HL-60 (cell line): ENCODE data around the gene CD99L2.

Source experiments
- DNase-seq, 2 experiments: peaks; one replicate each; pipeline ENCODE4 v3.0.0-alpha.2; 2010 to 2020; ENCODE audit warnings: low read depth in 1 of 2, low spot score in 1 of 2
- H3K27ac ChIP-seq: fragments of 250-450 bp; sonication (Bioruptor Pico); replicated peaks from 2 replicates; pipeline ENCODE4 v1.5.1; 2020; ENCODE audit warnings: mild to moderate bottlenecking, moderate library complexity
- H3K27me3 ChIP-seq: fragments of 250-450 bp; sonication (Bioruptor Pico); 2 replicates; pipeline ENCODE4 v1.5.1; 2021; ENCODE audit warnings: mild to moderate bottlenecking, moderate library complexity; ENCODE audit not compliant: insufficient read depth, poor library complexity, severe bottlenecking
- H3K4me3 ChIP-seq: replicated peaks from 2 replicates; pipeline ENCODE4 v1.5.1; 2011; ENCODE audit warnings: mild to moderate bottlenecking, control low read depth, low read length; ENCODE audit not compliant: insufficient read depth
- GABPA ChIP-seq: IDR thresholded peaks from 2 replicates; pipeline ENCODE4 v1.6.1; 2012; ENCODE audit warnings: low read depth
- POLR2AphosphoS5 ChIP-seq: IDR thresholded peaks from 2 replicates; pipeline ENCODE4 v1.6.1; 2012; ENCODE audit warnings: low read depth
- SPI1 ChIP-seq: IDR thresholded peaks from 2 replicates; pipeline ENCODE4 v1.6.1; 2012; ENCODE audit warnings: low read depth, mild to moderate bottlenecking, borderline replicate concordance
- TF ChIP-seq, protein P1 (sequence below): IDR thresholded peaks from 2 replicates; pipeline ENCODE4 v1.6.1; 2012; ENCODE audit warnings: low read depth; ENCODE audit not compliant: insufficient replicate concordance
- TF ChIP-seq, protein P2 (sequence below): IDR thresholded peaks from one replicate; pipeline ENCODE4 v1.5.1; 2011; ENCODE audit warnings: low read length, control low read depth, inconsistent platforms; ENCODE audit not compliant: insufficient read depth

CD99L2 gene

DNA sequence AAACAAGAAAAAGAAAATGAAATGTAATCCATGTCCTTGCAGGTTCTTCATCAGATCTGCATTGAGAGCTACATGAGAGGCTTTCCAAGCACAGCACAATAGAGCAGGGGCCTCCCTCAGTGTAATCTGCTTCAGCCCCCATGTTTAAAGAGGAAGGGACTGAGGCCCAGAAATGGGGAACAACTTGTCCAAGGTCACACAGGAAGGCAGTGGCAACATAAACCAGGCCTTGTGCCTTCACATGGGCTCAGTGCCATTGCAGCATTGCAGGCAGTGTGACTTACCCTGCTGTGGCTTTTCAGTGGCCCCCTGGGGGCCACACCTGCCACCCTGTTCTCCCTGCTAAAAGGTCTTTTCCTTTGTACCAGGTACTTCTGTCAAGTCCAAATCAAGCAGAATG, 20.9 kb upstream of the CD99L2 start:
- H3K27ac ChIP-seq: no peak overlapping the region
- DNase-seq: peak in 1 of 2 experiments; percentile 51
- no peaks in the 10 kb centered on the region for H3K27me3 ChIP-seq
- H3K4me3 ChIP-seq: no peak overlapping the region
- peak; percentile 15; the same call in 1 of the 2 replicates for TF ChIP-seq SPI1
- TF ChIP-seq, protein P1, sequence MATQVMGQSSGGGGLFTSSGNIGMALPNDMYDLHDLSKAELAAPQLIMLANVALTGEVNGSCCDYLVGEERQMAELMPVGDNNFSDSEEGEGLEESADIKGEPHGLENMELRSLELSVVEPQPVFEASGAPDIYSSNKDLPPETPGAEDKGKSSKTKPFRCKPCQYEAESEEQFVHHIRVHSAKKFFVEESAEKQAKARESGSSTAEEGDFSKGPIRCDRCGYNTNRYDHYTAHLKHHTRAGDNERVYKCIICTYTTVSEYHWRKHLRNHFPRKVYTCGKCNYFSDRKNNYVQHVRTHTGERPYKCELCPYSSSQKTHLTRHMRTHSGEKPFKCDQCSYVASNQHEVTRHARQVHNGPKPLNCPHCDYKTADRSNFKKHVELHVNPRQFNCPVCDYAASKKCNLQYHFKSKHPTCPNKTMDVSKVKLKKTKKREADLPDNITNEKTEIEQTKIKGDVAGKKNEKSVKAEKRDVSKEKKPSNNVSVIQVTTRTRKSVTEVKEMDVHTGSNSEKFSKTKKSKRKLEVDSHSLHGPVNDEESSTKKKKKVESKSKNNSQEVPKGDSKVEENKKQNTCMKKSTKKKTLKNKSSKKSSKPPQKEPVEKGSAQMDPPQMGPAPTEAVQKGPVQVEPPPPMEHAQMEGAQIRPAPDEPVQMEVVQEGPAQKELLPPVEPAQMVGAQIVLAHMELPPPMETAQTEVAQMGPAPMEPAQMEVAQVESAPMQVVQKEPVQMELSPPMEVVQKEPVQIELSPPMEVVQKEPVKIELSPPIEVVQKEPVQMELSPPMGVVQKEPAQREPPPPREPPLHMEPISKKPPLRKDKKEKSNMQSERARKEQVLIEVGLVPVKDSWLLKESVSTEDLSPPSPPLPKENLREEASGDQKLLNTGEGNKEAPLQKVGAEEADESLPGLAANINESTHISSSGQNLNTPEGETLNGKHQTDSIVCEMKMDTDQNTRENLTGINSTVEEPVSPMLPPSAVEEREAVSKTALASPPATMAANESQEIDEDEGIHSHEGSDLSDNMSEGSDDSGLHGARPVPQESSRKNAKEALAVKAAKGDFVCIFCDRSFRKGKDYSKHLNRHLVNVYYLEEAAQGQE: no peak

DNA sequence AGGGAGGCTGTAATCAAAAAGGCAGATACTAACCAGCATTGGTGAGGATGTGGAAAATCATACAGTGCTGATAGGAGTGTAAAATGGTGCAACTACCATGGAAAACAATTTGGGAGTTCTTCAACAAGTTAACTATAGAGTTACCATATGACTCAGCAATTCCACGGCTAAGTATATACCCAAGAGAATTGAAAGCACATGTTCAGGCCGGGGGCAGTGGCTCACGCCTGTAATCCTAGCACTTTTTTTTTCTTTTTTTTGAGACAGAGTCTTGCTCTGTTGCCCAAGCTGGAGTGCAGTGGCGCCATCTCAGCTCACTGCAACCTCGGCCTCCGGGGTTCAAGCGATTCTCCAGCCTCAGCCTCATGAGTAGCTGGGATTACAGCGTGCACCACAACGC, 15.0 kb upstream of the CD99L2 start:
- Histone ChIP-seq H3K27me3 (no peaks in the 10 kb centered on the region), H3K4me3 (no peak overlapping the region), H3K27ac (no peak overlapping the region)
- TF ChIP-seq SPI1: no peak
- no peak for TF ChIP-seq GABPA
- TF ChIP-seq, protein P1: no peak
- TF ChIP-seq, protein P2, sequence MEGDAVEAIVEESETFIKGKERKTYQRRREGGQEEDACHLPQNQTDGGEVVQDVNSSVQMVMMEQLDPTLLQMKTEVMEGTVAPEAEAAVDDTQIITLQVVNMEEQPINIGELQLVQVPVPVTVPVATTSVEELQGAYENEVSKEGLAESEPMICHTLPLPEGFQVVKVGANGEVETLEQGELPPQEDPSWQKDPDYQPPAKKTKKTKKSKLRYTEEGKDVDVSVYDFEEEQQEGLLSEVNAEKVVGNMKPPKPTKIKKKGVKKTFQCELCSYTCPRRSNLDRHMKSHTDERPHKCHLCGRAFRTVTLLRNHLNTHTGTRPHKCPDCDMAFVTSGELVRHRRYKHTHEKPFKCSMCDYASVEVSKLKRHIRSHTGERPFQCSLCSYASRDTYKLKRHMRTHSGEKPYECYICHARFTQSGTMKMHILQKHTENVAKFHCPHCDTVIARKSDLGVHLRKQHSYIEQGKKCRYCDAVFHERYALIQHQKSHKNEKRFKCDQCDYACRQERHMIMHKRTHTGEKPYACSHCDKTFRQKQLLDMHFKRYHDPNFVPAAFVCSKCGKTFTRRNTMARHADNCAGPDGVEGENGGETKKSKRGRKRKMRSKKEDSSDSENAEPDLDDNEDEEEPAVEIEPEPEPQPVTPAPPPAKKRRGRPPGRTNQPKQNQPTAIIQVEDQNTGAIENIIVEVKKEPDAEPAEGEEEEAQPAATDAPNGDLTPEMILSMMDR: no peak
- no peak for TF ChIP-seq POLR2AphosphoS5
- no peak for DNase-seq

DNA sequence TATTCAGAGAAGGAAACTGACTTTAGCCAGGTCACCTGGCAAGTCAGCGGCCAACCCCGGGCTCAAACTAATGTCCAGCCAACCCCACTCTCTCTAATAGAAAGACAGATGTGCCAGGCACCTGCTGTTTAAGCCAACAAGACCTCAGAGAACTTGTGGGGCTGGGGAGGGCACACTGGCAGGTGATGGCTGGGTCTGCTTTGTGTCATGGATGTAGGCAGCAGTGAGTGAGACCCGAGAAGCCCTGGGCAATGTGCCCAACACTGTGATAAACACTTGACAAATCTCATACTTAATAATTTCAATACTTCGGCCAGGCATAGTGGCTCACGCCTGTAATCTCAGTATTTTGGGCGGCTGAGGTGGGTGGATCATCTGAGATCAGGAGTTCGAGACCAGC, 9.0 kb upstream of the CD99L2 start:
- DNase-seq: no peak
- TF ChIP-seq GABPA (no peak), POLR2AphosphoS5 (no peak)

DNA sequence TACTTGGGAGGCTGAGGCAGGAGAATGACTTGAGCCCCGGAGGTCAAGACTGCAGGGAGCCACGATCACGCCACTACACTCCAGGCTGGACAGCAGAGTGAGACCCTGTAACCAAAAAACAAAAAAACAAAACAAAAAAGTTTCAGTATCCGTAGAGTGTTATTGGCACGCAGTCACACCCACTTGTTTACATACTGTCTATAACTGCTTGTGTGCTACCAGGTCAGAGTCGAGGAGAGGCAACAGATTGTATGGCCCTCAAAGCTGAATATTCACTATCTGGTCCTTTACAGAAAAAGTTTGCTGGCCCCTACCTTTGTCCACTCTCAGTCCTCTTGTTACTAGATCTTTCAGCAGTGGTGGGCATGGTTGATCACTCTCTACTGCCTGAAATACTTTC, 8.2 kb upstream of the CD99L2 start:
- TF ChIP-seq, protein P1: no peak
- TF ChIP-seq SPI1 (no peak), GABPA (no peak), POLR2AphosphoS5 (no peak)
- TF ChIP-seq, protein P2: no peak
- DNase-seq: no peak
- Histone ChIP-seq H3K27ac (no peak overlapping the region), H3K27me3 (no peaks in the 10 kb centered on the region), H3K4me3 (no peak overlapping the region)

More for the DNA sequence above, 9.0 kb upstream of the CD99L2 start:
- no peak overlapping the region for H3K4me3 ChIP-seq
- no peak overlapping the region for H3K27ac ChIP-seq
- no peaks in the 10 kb centered on the region for H3K27me3 ChIP-seq
